Fibroblast of lung (primary cell): ENCODE results near the gene PLAC8L1. TPM values are rescaled to one million over a fixed set of nuclear protein-coding genes. Genes with fewer than 3 reads are reported as not detected.

Experiments used
- DNase-seq, 2 donors: peaks; one replicate each; pipeline versions ENCODE4 v3.0.0 to v3.0.0-alpha.2; 2010; ENCODE audit warnings: low read depth in 2 of 2
- H2AFZ ChIP-seq: 2 replicates; pipeline ENCODE4 v1.5.1; 2012; ENCODE audit warnings: low read length, control low read depth, inconsistent platforms
- H3K27ac ChIP-seq: 2 replicates; pipeline ENCODE4 v1.5.1; 2011; ENCODE audit warnings: low read length, control low read depth; ENCODE audit not compliant: insufficient read depth
- H3K27me3 ChIP-seq: 2 replicates; pipeline ENCODE4 v1.5.1; 2011; ENCODE audit warnings: mild to moderate bottlenecking, low read length; ENCODE audit not compliant: control insufficient read depth, insufficient read depth
- H3K36me3 ChIP-seq: 2 replicates; pipeline ENCODE4 v1.5.1; 2011; ENCODE audit warnings: low read length; ENCODE audit not compliant: control insufficient read depth, insufficient read depth
- H3K4me1 ChIP-seq: 2 replicates; pipeline ENCODE4 v1.5.1; 2011; ENCODE audit warnings: low read length; ENCODE audit not compliant: control insufficient read depth, insufficient read depth; ENCODE audit errors: extremely low read depth
- H3K4me2 ChIP-seq: 2 replicates; pipeline ENCODE4 v1.5.1; 2011; ENCODE audit warnings: low read length, control low read depth; ENCODE audit not compliant: insufficient read depth; ENCODE audit errors: extremely low read depth
- H3K4me3 ChIP-seq, 4 experiments: fragments of 200-600 bp in 1 of 4; sonication (generic) in 1 of 4; replicated peaks in 1 of 4; 2 replicates each; pipeline ENCODE4 v1.5.1; 2011 to 2016; ENCODE audit warnings: low read length in 4 of 4, low read depth in 3 of 4, mild to moderate bottlenecking in 3 of 4, control low read depth in 2 of 4, inconsistent platforms in 1 of 4, mixed read lengths in 1 of 4; ENCODE audit not compliant: insufficient read depth in 1 of 4; ENCODE audit errors: control extremely low read depth in 1 of 4
- H3K79me2 ChIP-seq: 2 replicates; pipeline ENCODE4 v1.5.1; 2012; ENCODE audit warnings: mild to moderate bottlenecking, low read length, inconsistent platforms; ENCODE audit not compliant: control insufficient read depth, insufficient read depth
- H3K9ac ChIP-seq: 2 replicates; pipeline ENCODE4 v1.5.1; 2011; ENCODE audit warnings: mild to moderate bottlenecking, low read length, control low read depth; ENCODE audit not compliant: insufficient read depth
- H3K9me3 ChIP-seq: 2 replicates; pipeline ENCODE4 v1.5.1; 2012; ENCODE audit warnings: low read depth, low read length; ENCODE audit not compliant: control insufficient read depth, insufficient read depth
- H4K20me1 ChIP-seq: 2 replicates; pipeline ENCODE4 v1.5.1; 2011; ENCODE audit warnings: low read length; ENCODE audit not compliant: control insufficient read depth, insufficient read depth; ENCODE audit errors: extremely low read depth
- CTCF ChIP-seq, 2 donors: IDR thresholded peaks in 1 of 2; conservative IDR thresholded peaks in 1 of 2; 1 replicate in 1 of 2; 2 replicates in 1 of 2; pipeline ENCODE4 v1.5.1; 2011 to 2012; ENCODE audit warnings: low read length in 2 of 2, control low read depth in 1 of 2, inconsistent platforms in 1 of 2, low read depth in 1 of 2, mild to moderate bottlenecking in 1 of 2
- EZH2 ChIP-seq: IDR thresholded peaks from 2 replicates; pipeline ENCODE4 v1.5.1; 2012; ENCODE audit warnings: low read length, control low read depth, mild to moderate bottlenecking; ENCODE audit errors: missing control alignments
- polyA plus RNA-seq, 2 donors: library from polyadenylated mRNA; depleted of rRNA in 1 of 2; stranded (reverse) in 1 of 2; unstranded in 1 of 2; fragments of >200 nt; gene quantifications; 2 replicates each; pipeline ENCODE4 v1.2.1, GENCODE V29; 2011 to 2012; ENCODE audit warnings: missing spikeins in 1 of 2
- total RNA-seq: library from RNA; depleted of rRNA; stranded (reverse); fragments of >200 nt; gene quantifications from 2 replicates; pipeline ENCODE4 v1.2.1, GENCODE V29; 2014

The PLAC8L1 gene
- total and polyA plus RNA-seq, 2 donors (not counting 1 experiment from before 2014, with no cell fraction given), result not detected

DNA sequence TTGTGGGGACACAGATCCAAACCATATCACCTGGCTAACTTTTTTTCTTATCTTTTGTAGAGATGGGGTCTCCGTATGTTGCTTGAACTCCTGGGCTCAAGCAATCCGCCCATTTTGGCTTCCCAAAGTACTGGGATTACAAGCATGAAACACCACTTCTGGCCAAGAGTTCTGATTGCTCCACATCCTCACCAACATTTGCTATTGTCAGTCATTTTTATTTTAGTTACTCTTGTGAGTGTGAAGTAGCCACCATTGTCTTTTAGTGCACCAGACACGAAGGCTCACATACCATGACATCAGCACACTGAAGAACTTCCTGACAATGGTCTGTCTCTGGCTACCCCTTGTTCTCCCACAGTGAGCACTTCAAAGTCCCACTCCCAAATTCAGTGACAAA, 17.3 kb downstream of the PLAC8L1 start:
- no peaks in the 10 kb centered on the region for H3K4me1 ChIP-seq
- no peak for DNase-seq
- H3K9me3 ChIP-seq, result no peaks in the 10 kb centered on the region
- H3K4me2 ChIP-seq, result no peak overlapping the region
- H3K27me3 ChIP-seq, result no peaks in the 10 kb centered on the region
- H3K4me3 ChIP-seq, result no peak overlapping the region
- H3K9ac ChIP-seq, result no peak overlapping the region
- H3K36me3 ChIP-seq, result no peaks in the 10 kb centered on the region
- no peaks in the 10 kb centered on the region for H3K79me2 ChIP-seq
- no peak overlapping the region for H2AFZ ChIP-seq
- no peak for TF ChIP-seq EZH2
- TF ChIP-seq CTCF (conservative IDR thresholded peaks at IDR 0.05 in 1 of 2, IDR thresholded peaks at IDR 0.05 in 1 of 2; ENCODE audit: low read depth in 1 of 2, low read length in 2 of 2), result no peak
- no peaks in the 10 kb centered on the region for H4K20me1 ChIP-seq
- no peak overlapping the region for H3K27ac ChIP-seq

DNA sequence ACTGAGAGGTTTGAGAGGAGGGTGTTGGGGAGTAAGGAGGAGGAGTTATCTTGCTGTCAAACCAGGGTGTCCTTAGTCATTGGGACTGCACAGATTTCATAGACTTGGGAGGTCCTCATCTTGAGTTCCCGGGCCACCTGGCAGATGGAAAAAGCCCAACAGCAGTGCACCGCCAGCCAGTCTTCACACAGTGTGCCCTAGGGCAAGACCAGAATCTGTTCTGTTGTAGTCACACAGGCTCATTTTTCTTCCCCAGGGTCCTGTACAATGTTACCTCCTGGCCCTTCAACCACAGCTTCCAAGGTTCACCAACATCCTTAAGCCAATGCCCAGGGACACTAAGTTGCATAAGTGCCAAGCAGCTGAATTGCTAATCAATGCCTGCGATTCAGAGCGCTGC, 21.0 kb downstream of the PLAC8L1 start:
- Histone ChIP-seq H3K4me3 (no peak overlapping the region), H2AFZ (no peak overlapping the region), H3K4me2 (no peak overlapping the region), H3K27me3 (no peaks in the 10 kb centered on the region), H4K20me1 (no peaks in the 10 kb centered on the region), H3K9me3 (no peaks in the 10 kb centered on the region), H3K9ac (no peak overlapping the region), H3K27ac (no peak overlapping the region), H3K79me2 (no peaks in the 10 kb centered on the region), H3K36me3 (no peaks in the 10 kb centered on the region), H3K4me1 (no peaks in the 10 kb centered on the region)
- no peak for DNase-seq
- no peak for TF ChIP-seq CTCF (conservative IDR thresholded peaks at IDR 0.05 in 1 of 2, IDR thresholded peaks at IDR 0.05 in 1 of 2; ENCODE audit: low read depth in 1 of 2, low read length in 2 of 2)
- TF ChIP-seq EZH2, result no peak

GRCh38 chr5:146082798-146083197, 22.6 kb downstream of the PLAC8L1 start:
- no peak overlapping the region for H3K4me3 ChIP-seq
- no peaks in the 10 kb centered on the region for H3K79me2 ChIP-seq
- TF ChIP-seq EZH2 (no peak), CTCF (conservative IDR thresholded peaks at IDR 0.05 in 1 of 2, IDR thresholded peaks at IDR 0.05 in 1 of 2; ENCODE audit: low read depth in 1 of 2, low read length in 2 of 2) (no peak)
- no peak overlapping the region for H3K4me2 ChIP-seq
- no peaks in the 10 kb centered on the region for H3K4me1 ChIP-seq
- H3K36me3 ChIP-seq, result no peaks in the 10 kb centered on the region
- H4K20me1 ChIP-seq, result no peaks in the 10 kb centered on the region
- H3K9me3 ChIP-seq, result no peaks in the 10 kb centered on the region
- no peak overlapping the region for H3K9ac ChIP-seq
- H3K27ac ChIP-seq, result no peak overlapping the region
- no peak for DNase-seq
- H3K27me3 ChIP-seq, result no peaks in the 10 kb centered on the region
- no peak overlapping the region for H2AFZ ChIP-seq
